ENCODE measurements around the gene COX15. TPM values are rescaled to one million over a fixed set of nuclear protein-coding genes. Genes with fewer than 3 reads are reported as not detected.

The COX15 gene
- total RNA-seq, 4 donors from 2014 or later, result 8.0 to 39.0 (median 31.1) TPM

- H3K9me3 ChIP-seq, result no peaks in the 10 kb centered on the region
- TF ChIP-seq, protein P1, sequence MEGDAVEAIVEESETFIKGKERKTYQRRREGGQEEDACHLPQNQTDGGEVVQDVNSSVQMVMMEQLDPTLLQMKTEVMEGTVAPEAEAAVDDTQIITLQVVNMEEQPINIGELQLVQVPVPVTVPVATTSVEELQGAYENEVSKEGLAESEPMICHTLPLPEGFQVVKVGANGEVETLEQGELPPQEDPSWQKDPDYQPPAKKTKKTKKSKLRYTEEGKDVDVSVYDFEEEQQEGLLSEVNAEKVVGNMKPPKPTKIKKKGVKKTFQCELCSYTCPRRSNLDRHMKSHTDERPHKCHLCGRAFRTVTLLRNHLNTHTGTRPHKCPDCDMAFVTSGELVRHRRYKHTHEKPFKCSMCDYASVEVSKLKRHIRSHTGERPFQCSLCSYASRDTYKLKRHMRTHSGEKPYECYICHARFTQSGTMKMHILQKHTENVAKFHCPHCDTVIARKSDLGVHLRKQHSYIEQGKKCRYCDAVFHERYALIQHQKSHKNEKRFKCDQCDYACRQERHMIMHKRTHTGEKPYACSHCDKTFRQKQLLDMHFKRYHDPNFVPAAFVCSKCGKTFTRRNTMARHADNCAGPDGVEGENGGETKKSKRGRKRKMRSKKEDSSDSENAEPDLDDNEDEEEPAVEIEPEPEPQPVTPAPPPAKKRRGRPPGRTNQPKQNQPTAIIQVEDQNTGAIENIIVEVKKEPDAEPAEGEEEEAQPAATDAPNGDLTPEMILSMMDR (IDR thresholded peaks at IDR 0.05), result no peak
- no peak for TF ChIP-seq EP300 (IDR thresholded peaks at IDR 0.05; ENCODE audit: low read depth)
- TF ChIP-seq POLR2AphosphoS5 (IDR thresholded peaks at IDR 0.05), result no peak
- H3K27me3 ChIP-seq, result no peaks in the 10 kb centered on the region
- peak overlapping the region in 2 of 4 donors; percentile 91 to 95 for H3K4me3 ChIP-seq
- in situ Hi-C loops (cut with MboI; ENCODE audit: low pct_ligation_motif_present in 1 of 4, low pct_unique_long_range_greater_than_20kb in 1 of 4, low sequenced_read_pairs in 3 of 4) (no loop called here), intact Hi-C loops (cut with DNase I; ENCODE audit: low total_unique reads) (no loop called here)
- no peak for DNase-seq
- WGBS, 2 donors (ENCODE audit: low coverage in 1 of 2), result 79 to 89% methylated on average over 6 to 8 of the region's 8 CpGs
- H3K27ac ChIP-seq, result peak overlapping the region in 2 of 4 donors; percentile 7 to 97
- peaks cover 0 to 16% (median 5%) of the 10 kb centered on the region in 4 donors for H3K36me3 ChIP-seq
- peaks cover 0 to 31% (median 9%) of the 10 kb centered on the region in 4 donors for H3K4me1 ChIP-seq
These were observed 1.4 kb upstream of the COX15 start for GRCh38 chr10:99733366-99733765.

DNA sequence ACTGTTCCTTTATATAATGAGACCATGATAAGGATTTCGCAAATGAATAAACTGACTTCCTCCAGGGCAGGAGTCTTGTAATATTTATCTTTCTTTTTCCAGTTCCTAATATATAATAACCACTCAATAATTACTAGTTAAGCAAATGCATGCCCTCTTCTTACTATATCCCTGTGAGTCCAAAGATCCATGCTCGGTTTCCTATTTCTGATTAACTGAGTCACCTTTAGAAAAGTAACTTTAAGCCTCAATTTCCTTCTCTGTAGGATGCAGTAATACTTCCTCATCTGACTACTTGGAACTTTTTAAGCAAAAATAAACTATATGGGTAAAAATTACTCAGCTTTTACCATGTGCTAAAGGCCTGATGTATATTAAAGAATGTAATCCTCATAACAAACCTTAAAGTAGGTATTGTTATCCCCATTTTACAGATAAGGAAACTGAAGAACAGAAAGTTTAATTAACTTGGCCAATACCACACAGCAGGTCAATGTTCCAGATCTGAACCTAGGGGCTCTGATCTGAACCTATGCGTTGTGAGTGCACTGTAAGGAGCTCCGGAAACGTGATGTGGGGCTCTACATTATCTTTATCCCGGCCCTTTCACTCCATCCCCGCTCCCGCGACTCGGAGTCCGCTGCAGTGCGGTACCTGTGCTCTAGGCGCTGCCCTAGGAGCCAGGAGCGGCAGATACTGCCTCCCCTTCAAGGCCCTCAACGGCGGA lies 458 bp downstream of the COX15 start:
- intact Hi-C loops (cut with DNase I; ENCODE audit: low total_unique reads), result no loop called here
- Histone ChIP-seq H3K27me3 (no peaks in the 10 kb centered on the region), H3K36me3 (peaks cover 0 to 19% (median 3%) of the 10 kb centered on the region in 4 donors), H3K9me3 (no peaks in the 10 kb centered on the region), H3K4me3 (peak overlapping the region; percentile 74 to 95 (median 86)), H3K27ac (peak overlapping the region; percentile 94 to 97 (median 95)), H3K4me1 (peaks cover 0 to 31% (median 9%) of the 10 kb centered on the region in 4 donors)
- DNase-seq, result no peak
- TF ChIP-seq EP300 (IDR thresholded peaks at IDR 0.05; ENCODE audit: low read depth) (no peak), POLR2AphosphoS5 (IDR thresholded peaks at IDR 0.05) (no peak), POLR2A (IDR thresholded peaks at IDR 0.05) (no peak)
- TF ChIP-seq, protein P1 (IDR thresholded peaks at IDR 0.05), result no peak
- in situ Hi-C loops (cut with MboI; ENCODE audit: low pct_ligation_motif_present in 1 of 4, low pct_unique_long_range_greater_than_20kb in 1 of 4, low sequenced_read_pairs in 3 of 4), result no loop called here
- 4 to 5% methylated on average over 3 to 16 of the region's 16 CpGs for WGBS, 2 donors (ENCODE audit: low coverage in 1 of 2)

DNA sequence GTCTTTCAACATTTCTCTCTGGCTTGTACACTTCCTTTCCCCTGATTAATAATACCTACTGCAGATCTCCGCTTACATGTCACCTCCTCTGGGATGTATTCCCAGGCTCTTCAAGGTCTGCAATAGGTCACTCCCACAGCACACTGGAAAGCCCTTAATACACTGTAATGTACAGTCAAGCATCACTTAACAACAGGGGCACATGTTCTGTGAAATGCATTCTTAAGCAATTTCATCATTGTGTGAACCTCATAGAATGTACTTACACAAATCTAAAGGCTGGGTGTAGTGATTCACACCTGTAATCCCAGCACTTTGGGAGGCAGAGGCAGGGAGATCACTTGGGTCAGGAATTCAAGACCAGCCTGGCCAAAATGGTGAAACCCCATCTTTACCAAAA lies 1.9 kb downstream of the COX15 start:
- TF ChIP-seq POLR2AphosphoS5 (IDR thresholded peaks at IDR 0.05), result no peak
- TF ChIP-seq EP300 (IDR thresholded peaks at IDR 0.05; ENCODE audit: low read depth), result no peak
- no peak for TF ChIP-seq POLR2A (IDR thresholded peaks at IDR 0.05)
- TF ChIP-seq, protein P1 (IDR thresholded peaks at IDR 0.05), result no peak
- Histone ChIP-seq H3K4me3 (no peak overlapping the region), H3K9me3 (no peaks in the 10 kb centered on the region), H3K27ac (no peak overlapping the region), H3K4me1 (peaks cover 0 to 31% (median 9%) of the 10 kb centered on the region in 4 donors), H3K36me3 (peaks cover 0 to 31% (median 8%) of the 10 kb centered on the region in 4 donors), H3K27me3 (no peaks in the 10 kb centered on the region)
- WGBS, 2 donors (ENCODE audit: low coverage in 1 of 2), result 97 to 100% methylated on average over 1 of the region's 1 CpG
- in situ Hi-C loops (cut with MboI; ENCODE audit: low pct_ligation_motif_present in 1 of 4, low pct_unique_long_range_greater_than_20kb in 1 of 4, low sequenced_read_pairs in 3 of 4), result no loop called here
- intact Hi-C loops (cut with DNase I; ENCODE audit: low total_unique reads), result no loop called here
- DNase-seq, result no peak

DNA sequence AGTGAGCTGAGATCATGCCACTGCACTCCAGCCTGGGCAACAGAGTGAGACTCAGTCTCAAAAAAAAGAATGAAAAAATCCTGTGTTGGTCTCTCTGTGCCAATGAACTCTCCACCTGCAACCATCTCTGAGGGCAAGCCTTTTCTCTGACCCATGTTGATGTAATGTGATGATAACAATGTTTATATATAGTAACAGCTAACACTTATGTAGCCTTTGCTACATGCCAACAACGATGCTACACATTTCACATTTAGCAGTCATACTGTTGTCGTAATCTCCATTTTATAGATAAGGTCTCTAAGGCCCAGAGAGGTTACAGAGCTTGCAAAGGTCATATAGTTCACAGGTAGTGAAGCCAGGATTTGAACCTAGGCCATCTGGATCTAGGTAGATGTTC lies 11.5 kb downstream of the COX15 start:
- Histone ChIP-seq H3K4me3 (no peak overlapping the region), H3K27me3 (no peaks in the 10 kb centered on the region), H3K36me3 (peaks cover 0 to 68% (median 29%) of the 10 kb centered on the region in 4 donors), H3K9me3 (no peaks in the 10 kb centered on the region), H3K4me1 (no peaks in the 10 kb centered on the region), H3K27ac (no peak overlapping the region)
- DNase-seq, result no peak
- in situ Hi-C loops (cut with MboI; ENCODE audit: low pct_ligation_motif_present in 1 of 4, low pct_unique_long_range_greater_than_20kb in 1 of 4, low sequenced_read_pairs in 3 of 4) (loop anchor here in 1 of 4 donors (25.0 kb wide), 1 partner anchor 333 kb away; no protein-coding TSS in a partner anchor), intact Hi-C loops (cut with DNase I; ENCODE audit: low total_unique reads) (no loop called here)
- WGBS, 2 donors (ENCODE audit: low coverage in 1 of 2), result 81 to 92% methylated on average over 2 of the region's 2 CpGs
- TF ChIP-seq POLR2AphosphoS5 (IDR thresholded peaks at IDR 0.05), result no peak
- no peak for TF ChIP-seq EP300 (IDR thresholded peaks at IDR 0.05; ENCODE audit: low read depth)
- TF ChIP-seq, protein P1 (IDR thresholded peaks at IDR 0.05), result no peak
- TF ChIP-seq POLR2A (IDR thresholded peaks at IDR 0.05), result no peak
